Endothelial cell of umbilical vein (primary cell): Measurements from ENCODE around the gene THBS1. TPM values are rescaled to one million over a fixed set of nuclear protein-coding genes. Genes with fewer than 3 reads are reported as not detected.

Experiments used
- BruUV-seq: library from RNA; stranded (reverse); fragments of 400-500 nt; replicated peaks from 2 replicates; lab custom pipeline; 2021; lab: Mats Ljungman, UMichigan
- CTCF ChIA-PET: fragments of 300-600, 350-600 bp; sonication (Branson Sonifier 250); formaldehyde crosslinking; loops from one replicate; lab custom pipeline; 2021; ENCODE audit warnings: antibody characterized with exemption, inconsistent platforms; lab: Charles Lee
- POLR2A ChIA-PET: fragments of 300-600, 350-600 bp; sonication (Branson Sonifier 250); formaldehyde crosslinking; loops from one replicate; lab custom pipeline; 2021; ENCODE audit warnings: antibody characterized with exemption, inconsistent platforms; lab: Charles Lee
- DNase-seq: peaks from one replicate; pipeline ENCODE4 v3.0.0-alpha.2; 2011; ENCODE audit warnings: low read depth, low spot score
- FAIRE-seq: peaks from 2 replicates; lab custom pipeline; 2011; peaks lifted over from hg19 to GRCh38; lab: Jason Lieb, UNC
- H2AFZ ChIP-seq: 2 replicates; pipeline ENCODE4 v1.6.0; 2012; ENCODE audit warnings: low read depth, low read length, control low read depth, inconsistent platforms
- H3K27ac ChIP-seq: 2 replicates; pipeline ENCODE4 v1.5.1; 2011; ENCODE audit warnings: low read depth, mild to moderate bottlenecking, control low read depth, low read length, moderate library complexity; ENCODE audit not compliant: insufficient read depth
- H3K27me3 ChIP-seq, 2 experiments: 2 replicates each; pipeline versions ENCODE4 v1.6.0 to v1.6.1; 2011; ENCODE audit warnings: low read length in 2 of 2, mixed read lengths in 1 of 2; ENCODE audit not compliant: control insufficient read depth in 2 of 2, insufficient read depth in 2 of 2
- H3K36me3 ChIP-seq, 2 experiments: 2 replicates in 1 of 2; 3 replicates in 1 of 2; pipeline ENCODE4 v1.5.1; 2011; ENCODE audit warnings: low read length in 2 of 2, mild to moderate bottlenecking in 1 of 2, moderate library complexity in 1 of 2; ENCODE audit not compliant: control insufficient read depth in 2 of 2, insufficient read depth in 2 of 2; ENCODE audit errors: extremely low read depth in 1 of 2
- H3K4me1 ChIP-seq: 3 replicates; pipeline ENCODE4 v1.5.1; 2011; ENCODE audit warnings: mild to moderate bottlenecking, low read length; ENCODE audit not compliant: control insufficient read depth, insufficient read depth; ENCODE audit errors: extremely low read depth
- H3K4me2 ChIP-seq: 2 replicates; pipeline ENCODE4 v1.6.1; 2011; ENCODE audit warnings: low read length, control low read depth, mixed read lengths; ENCODE audit not compliant: insufficient read depth
- H3K4me3 ChIP-seq, 3 experiments: fragments of 200-600 bp in 1 of 3; sonication (generic), shearing (Covaris generic) in 1 of 3; replicated peaks in 1 of 3; 2 replicates each; pipeline ENCODE4 v1.5.1; 2011 to 2016; ENCODE audit warnings: control low read depth in 3 of 3, low read length in 3 of 3, mild to moderate bottlenecking in 2 of 3, inconsistent platforms in 1 of 3, low read depth in 1 of 3, moderate library complexity in 1 of 3; ENCODE audit not compliant: insufficient read depth in 1 of 3
- H3K79me2 ChIP-seq: 2 replicates; pipeline ENCODE4 v1.6.0; 2012; ENCODE audit warnings: low read length, inconsistent platforms; ENCODE audit not compliant: control insufficient read depth, insufficient read depth
- H3K9ac ChIP-seq: replicated peaks from 2 replicates; pipeline ENCODE3; 2011; ENCODE audit warnings: low read length, control low read depth; ENCODE audit not compliant: insufficient read depth; ENCODE audit errors: extremely low read depth
- H3K9me1 ChIP-seq: replicated peaks from 3 replicates; pipeline ENCODE4 v1.6.0; 2011; ENCODE audit warnings: mild to moderate bottlenecking, low read length; ENCODE audit not compliant: control insufficient read depth, insufficient read depth; ENCODE audit errors: extremely low read depth
- H3K9me3 ChIP-seq: replicated peaks from 2 replicates; pipeline ENCODE4 v1.5.1; 2012; ENCODE audit warnings: low read length, inconsistent platforms; ENCODE audit not compliant: control insufficient read depth, insufficient read depth
- H4K20me1 ChIP-seq: replicated peaks from 2 replicates; pipeline ENCODE3; 2011; ENCODE audit warnings: mild to moderate bottlenecking, low read length; ENCODE audit not compliant: control insufficient read depth, insufficient read depth; ENCODE audit errors: extremely low read depth
- EZH2 ChIP-seq: IDR thresholded peaks from 2 replicates; pipeline ENCODE4 v1.6.1; 2012; ENCODE audit warnings: borderline replicate concordance, low read depth, mild to moderate bottlenecking, moderate library complexity, low read length, inconsistent platforms; ENCODE audit not compliant: severe bottlenecking
- FOS ChIP-seq: IDR thresholded peaks from 2 replicates; pipeline ENCODE4 v1.6.1; 2011; ENCODE audit warnings: mild to moderate bottlenecking, low read length, moderate library complexity, borderline replicate concordance; ENCODE audit not compliant: insufficient read depth
- GATA2 ChIP-seq: IDR thresholded peaks from 2 replicates; pipeline ENCODE4 v1.7.0; 2011; ENCODE audit warnings: low read depth, mild to moderate bottlenecking, moderate library complexity, mixed read lengths, low read length; ENCODE audit not compliant: insufficient read length, insufficient read depth
- JUN ChIP-seq: IDR thresholded peaks from 2 replicates; pipeline ENCODE4 v1.6.1; 2011; ENCODE audit warnings: borderline replicate concordance, low read depth; ENCODE audit not compliant: insufficient read length, insufficient read depth
- MYC ChIP-seq: IDR thresholded peaks from one replicate; pipeline ENCODE4 v1.6.1; 2011; ENCODE audit warnings: mild to moderate bottlenecking, low read depth, low read length
- POLR2A ChIP-seq: IDR thresholded peaks from 2 replicates; pipeline ENCODE4 v1.6.1; 2012; ENCODE audit warnings: low read depth, mild to moderate bottlenecking, control low read depth, low read length
- POLR2AphosphoS5 ChIP-seq: IDR thresholded peaks from 2 replicates; pipeline ENCODE4 v1.6.1; 2012; ENCODE audit warnings: low read depth, mild to moderate bottlenecking, control low read depth, low read length, moderate library complexity; ENCODE audit not compliant: insufficient read depth
- dilution Hi-C: fragments of 300-500 bp; cut with MboI; formaldehyde crosslinking; loops from one replicate; pipeline ENCODE4 v1.15.0; 2019; ENCODE audit warnings: low sequenced_read_pairs; ENCODE audit not compliant: extremely low pct_ligation_motif_present
- intact Hi-C: fragments of 100-400 bp; cut with micrococcal nuclease; formaldehyde crosslinking; loops from one replicate; pipeline ENCODE4 v1.10.0; 2022
- polyA plus RNA-seq, 4 experiments: library from polyadenylated mRNA; depleted of rRNA in 3 of 4; stranded (reverse) in 3 of 4; unstranded in 1 of 4; fragments of >200 nt; gene quantifications; 2 replicates each; pipeline versions ENCODE4 v1.2.1 to v1.2.3, GENCODE V29; 2011 to 2012; ENCODE audit warnings: missing spikeins in 1 of 4
- total RNA-seq: library from RNA; stranded (reverse); gene quantifications from 2 replicates; pipeline ENCODE4 v1.2.3, GENCODE V29; 2021
- TF ChIP-seq, protein P1 (sequence below): IDR thresholded peaks from 2 replicates; pipeline ENCODE4 v1.6.1; 2011; ENCODE audit not compliant: insufficient read depth, insufficient read length
- TF ChIP-seq, protein P2 (sequence below), 2 donors: IDR thresholded peaks; 1 replicate in 1 of 2; 2 replicates in 1 of 2; pipeline ENCODE4 v1.5.1; 2011; ENCODE audit warnings: low read length in 2 of 2, mild to moderate bottlenecking in 2 of 2, moderate library complexity in 2 of 2, control low read depth in 1 of 2, inconsistent platforms in 1 of 2, low read depth in 1 of 2; ENCODE audit not compliant: insufficient read depth in 1 of 2; ENCODE audit errors: extremely low read depth in 1 of 2

THBS1 gene
- total and polyA plus RNA-seq, 2 donors (not counting 3 experiments of a cell fraction or from before 2014, with no cell fraction given), result 6,293 to 8,883 TPM

DNA sequence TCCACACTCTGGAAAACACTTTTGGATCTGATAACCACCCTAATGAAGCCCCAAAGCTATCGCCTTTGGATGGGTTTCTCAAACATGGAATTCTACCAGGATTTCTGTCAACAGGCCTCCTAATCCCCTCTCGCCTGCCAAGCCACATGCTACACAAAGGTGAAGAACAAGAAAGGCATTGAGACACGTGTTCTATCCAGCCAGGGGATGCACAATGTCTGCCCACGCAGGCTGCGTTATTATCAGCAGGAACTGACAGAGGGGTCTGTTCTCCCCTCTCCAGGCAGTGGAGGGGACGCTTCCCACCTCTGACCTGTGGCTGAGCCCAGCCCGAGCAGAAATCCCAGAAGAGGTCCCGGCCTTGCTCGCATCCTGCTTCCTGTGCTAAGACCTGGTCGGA, 45.4 kb upstream of the THBS1 start:
- CTCF ChIA-PET, result interaction anchor here (1.5 kb wide), 1 partner anchor 35 kb away, joined by 6 read pairs; no protein-coding TSS in a partner anchor
- TF ChIP-seq JUN, result no peak
- TF ChIP-seq POLR2AphosphoS5, result no peak
- TF ChIP-seq, protein P1, sequence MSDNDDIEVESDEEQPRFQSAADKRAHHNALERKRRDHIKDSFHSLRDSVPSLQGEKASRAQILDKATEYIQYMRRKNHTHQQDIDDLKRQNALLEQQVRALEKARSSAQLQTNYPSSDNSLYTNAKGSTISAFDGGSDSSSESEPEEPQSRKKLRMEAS, result no peak
- no peak for TF ChIP-seq GATA2
- no peak for TF ChIP-seq POLR2A
- TF ChIP-seq, protein P2, sequence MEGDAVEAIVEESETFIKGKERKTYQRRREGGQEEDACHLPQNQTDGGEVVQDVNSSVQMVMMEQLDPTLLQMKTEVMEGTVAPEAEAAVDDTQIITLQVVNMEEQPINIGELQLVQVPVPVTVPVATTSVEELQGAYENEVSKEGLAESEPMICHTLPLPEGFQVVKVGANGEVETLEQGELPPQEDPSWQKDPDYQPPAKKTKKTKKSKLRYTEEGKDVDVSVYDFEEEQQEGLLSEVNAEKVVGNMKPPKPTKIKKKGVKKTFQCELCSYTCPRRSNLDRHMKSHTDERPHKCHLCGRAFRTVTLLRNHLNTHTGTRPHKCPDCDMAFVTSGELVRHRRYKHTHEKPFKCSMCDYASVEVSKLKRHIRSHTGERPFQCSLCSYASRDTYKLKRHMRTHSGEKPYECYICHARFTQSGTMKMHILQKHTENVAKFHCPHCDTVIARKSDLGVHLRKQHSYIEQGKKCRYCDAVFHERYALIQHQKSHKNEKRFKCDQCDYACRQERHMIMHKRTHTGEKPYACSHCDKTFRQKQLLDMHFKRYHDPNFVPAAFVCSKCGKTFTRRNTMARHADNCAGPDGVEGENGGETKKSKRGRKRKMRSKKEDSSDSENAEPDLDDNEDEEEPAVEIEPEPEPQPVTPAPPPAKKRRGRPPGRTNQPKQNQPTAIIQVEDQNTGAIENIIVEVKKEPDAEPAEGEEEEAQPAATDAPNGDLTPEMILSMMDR (IDR thresholded peaks at IDR 0.05; ENCODE audit: extremely low read depth in 1 of 2, insufficient read depth in 1 of 2, low read depth in 1 of 2, low read length in 2 of 2), result no peak
- TF ChIP-seq EZH2, result no peak
- TF ChIP-seq MYC, result no peak
- TF ChIP-seq FOS, result no peak
- Histone ChIP-seq H3K36me3 (no peaks in the 10 kb centered on the region), H3K4me3 (no peak overlapping the region), H3K9me1 (no peaks in the 10 kb centered on the region), H4K20me1 (no peaks in the 10 kb centered on the region), H3K9ac (no peak overlapping the region), H3K79me2 (no peaks in the 10 kb centered on the region), H3K4me1 (no peaks in the 10 kb centered on the region), H3K27me3 (no peaks in the 10 kb centered on the region), H2AFZ (no peak overlapping the region), H3K9me3 (no peaks in the 10 kb centered on the region), H3K4me2 (no peak overlapping the region), H3K27ac (no peak overlapping the region)
- intact Hi-C loops, result no loop called here
- POLR2A ChIA-PET, result no interaction called here
- FAIRE-seq (no peak), DNase-seq (no peak)
- no TSS peak for BruUV-seq
- dilution Hi-C loops, result no loop called here
